Peyer's patch (tissue), 4 donors: ENCODE data around the gene MARCHF2. TPM values are rescaled to one million over a fixed set of nuclear protein-coding genes. Genes with fewer than 3 reads are reported as not detected.
A peak's percentile ranks its signal among the peaks of the same experiment; 100 is the strongest.

ENCODE experiments used
- DNase-seq, 3 donors: peaks; one replicate each; pipeline ENCODE4 v3.0.0-alpha.2; 2017 to 2019
- H3K27ac ChIP-seq, 4 donors: fragments of 200-600 bp; sonication (generic); one replicate each; pipeline ENCODE4 v1.5.1; 2016 to 2019
- H3K27me3 ChIP-seq, 2 donors: fragments of 200-600 bp; sonication (generic); one replicate each; pipeline ENCODE4 v1.5.1; 2019
- H3K36me3 ChIP-seq, 3 donors: fragments of 200-600 bp; sonication (generic); one replicate each; pipeline ENCODE4 v1.5.1; 2016 to 2019
- H3K4me1 ChIP-seq, 4 donors: fragments of 200-600 bp; sonication (generic); one replicate each; pipeline ENCODE4 v1.5.1; 2016 to 2019
- H3K4me3 ChIP-seq, 4 donors: fragments of 200-600 bp; sonication (generic); 1 replicate in 3 of 4; 2 replicates in 1 of 4; pipeline ENCODE4 v1.5.1; 2016 to 2019; ENCODE audit warnings: mild to moderate bottlenecking in 1 of 4
- H3K9me3 ChIP-seq, 4 donors: fragments of 200-600 bp; sonication (generic); one replicate each; pipeline ENCODE4 v1.5.1; 2016 to 2019; ENCODE audit warnings: mild to moderate bottlenecking in 1 of 4
- POLR2A ChIP-seq, 2 donors: fragments of 450-650 bp; IDR thresholded peaks; one replicate each; pipeline ENCODE4 v1.5.1; 2017; ENCODE audit warnings: antibody characterized with exemption in 2 of 2, mild to moderate bottlenecking in 2 of 2, moderate library complexity in 2 of 2
- total RNA-seq, 4 donors: library from RNA; depleted of rRNA; stranded (reverse); fragments of >200 nt; gene quantifications; one replicate each; pipeline ENCODE4 v1.1.0, GENCODE V29; 2016
- TF ChIP-seq, protein P1 (sequence below), 6 experiments: fragments of 450-650 bp in 4 of 6; fragments of 200-600 bp in 2 of 6; sonication (generic) in 1 of 6; IDR thresholded peaks; one replicate each; pipeline ENCODE4 v1.5.1; 2017 to 2019; ENCODE audit warnings: antibody characterized with exemption in 6 of 6, mild to moderate bottlenecking in 3 of 6, moderate library complexity in 1 of 6

The MARCHF2 gene, protein sequence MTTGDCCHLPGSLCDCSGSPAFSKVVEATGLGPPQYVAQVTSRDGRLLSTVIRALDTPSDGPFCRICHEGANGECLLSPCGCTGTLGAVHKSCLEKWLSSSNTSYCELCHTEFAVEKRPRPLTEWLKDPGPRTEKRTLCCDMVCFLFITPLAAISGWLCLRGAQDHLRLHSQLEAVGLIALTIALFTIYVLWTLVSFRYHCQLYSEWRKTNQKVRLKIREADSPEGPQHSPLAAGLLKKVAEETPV
- 10 to 100 TPM; 53.5 to 97.4 (median 68.9) TPM for total RNA-seq

DNA sequence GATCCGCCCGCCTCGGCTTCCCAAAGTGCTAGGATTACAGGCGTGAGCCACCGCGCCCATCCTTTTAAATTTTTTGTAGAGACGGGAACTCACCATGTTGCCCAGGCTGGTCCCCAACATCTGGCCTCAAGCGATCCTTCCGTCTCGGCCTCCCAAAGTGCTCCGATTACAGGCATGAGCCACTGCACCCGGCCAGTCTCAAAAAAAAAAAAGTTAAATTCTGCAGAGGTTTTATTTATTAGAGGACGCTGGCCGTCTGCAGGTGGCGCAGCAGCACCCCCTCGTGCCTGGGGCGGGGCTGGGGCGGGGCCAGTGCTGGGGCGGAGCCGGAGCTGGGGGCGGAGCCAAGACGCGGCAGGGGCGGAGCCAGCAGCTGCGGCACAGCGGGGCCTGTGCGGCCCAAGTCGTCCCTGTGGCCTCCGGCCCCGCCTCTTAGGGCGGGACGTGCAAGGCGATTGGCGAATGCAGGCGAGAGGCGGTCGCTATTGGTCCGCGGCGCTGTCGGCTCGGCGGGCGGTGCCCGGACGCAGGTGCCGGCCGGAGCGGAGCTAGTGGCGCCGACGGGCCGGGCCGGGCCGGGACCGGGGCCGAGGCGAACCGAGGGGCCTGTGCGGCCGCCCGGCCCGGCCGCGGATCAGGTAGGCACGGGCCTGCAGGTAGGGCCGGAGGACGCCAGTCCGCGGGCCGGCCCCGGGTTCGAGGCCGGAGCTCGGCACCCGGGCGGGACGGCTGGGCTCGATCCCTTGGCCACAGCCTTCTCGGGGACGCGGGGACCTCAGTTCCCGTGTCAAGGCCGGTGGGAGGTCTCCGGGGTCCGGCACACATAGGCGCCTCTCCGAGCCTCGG lies at the start of gene MARCHF2:
Gene MARCHF2 (plus strand): TSS at position 523 of the 846 bp plus-strand sequence. CDS start 8,536 bp downstream, outside the sequence.
- Histone ChIP-seq H3K4me1 (peaks cover 0 to 15% (median 5%) of the 10 kb centered on the region in 4 donors), H3K27me3 (no peaks in the 10 kb centered on the region), H3K36me3 (no peaks in the 10 kb centered on the region), H3K4me3 (peak within 1 kb of the TSS; percentile 72 to 97 (median 83)), H3K27ac (peak within 1 kb of the TSS; percentile 65 to 80 (median 74)), H3K9me3 (no peaks in the 10 kb centered on the region)
- TF ChIP-seq POLR2A (IDR thresholded peaks at IDR 0.05) = peak in 1 of 2 donors; percentile 58
- TF ChIP-seq, protein P1, sequence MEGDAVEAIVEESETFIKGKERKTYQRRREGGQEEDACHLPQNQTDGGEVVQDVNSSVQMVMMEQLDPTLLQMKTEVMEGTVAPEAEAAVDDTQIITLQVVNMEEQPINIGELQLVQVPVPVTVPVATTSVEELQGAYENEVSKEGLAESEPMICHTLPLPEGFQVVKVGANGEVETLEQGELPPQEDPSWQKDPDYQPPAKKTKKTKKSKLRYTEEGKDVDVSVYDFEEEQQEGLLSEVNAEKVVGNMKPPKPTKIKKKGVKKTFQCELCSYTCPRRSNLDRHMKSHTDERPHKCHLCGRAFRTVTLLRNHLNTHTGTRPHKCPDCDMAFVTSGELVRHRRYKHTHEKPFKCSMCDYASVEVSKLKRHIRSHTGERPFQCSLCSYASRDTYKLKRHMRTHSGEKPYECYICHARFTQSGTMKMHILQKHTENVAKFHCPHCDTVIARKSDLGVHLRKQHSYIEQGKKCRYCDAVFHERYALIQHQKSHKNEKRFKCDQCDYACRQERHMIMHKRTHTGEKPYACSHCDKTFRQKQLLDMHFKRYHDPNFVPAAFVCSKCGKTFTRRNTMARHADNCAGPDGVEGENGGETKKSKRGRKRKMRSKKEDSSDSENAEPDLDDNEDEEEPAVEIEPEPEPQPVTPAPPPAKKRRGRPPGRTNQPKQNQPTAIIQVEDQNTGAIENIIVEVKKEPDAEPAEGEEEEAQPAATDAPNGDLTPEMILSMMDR (IDR thresholded peaks at IDR 0.05) = peak; percentile 1 to 82 (median 67)
- peak; percentile 94 to 99 (median 98) for DNase-seq

DNA sequence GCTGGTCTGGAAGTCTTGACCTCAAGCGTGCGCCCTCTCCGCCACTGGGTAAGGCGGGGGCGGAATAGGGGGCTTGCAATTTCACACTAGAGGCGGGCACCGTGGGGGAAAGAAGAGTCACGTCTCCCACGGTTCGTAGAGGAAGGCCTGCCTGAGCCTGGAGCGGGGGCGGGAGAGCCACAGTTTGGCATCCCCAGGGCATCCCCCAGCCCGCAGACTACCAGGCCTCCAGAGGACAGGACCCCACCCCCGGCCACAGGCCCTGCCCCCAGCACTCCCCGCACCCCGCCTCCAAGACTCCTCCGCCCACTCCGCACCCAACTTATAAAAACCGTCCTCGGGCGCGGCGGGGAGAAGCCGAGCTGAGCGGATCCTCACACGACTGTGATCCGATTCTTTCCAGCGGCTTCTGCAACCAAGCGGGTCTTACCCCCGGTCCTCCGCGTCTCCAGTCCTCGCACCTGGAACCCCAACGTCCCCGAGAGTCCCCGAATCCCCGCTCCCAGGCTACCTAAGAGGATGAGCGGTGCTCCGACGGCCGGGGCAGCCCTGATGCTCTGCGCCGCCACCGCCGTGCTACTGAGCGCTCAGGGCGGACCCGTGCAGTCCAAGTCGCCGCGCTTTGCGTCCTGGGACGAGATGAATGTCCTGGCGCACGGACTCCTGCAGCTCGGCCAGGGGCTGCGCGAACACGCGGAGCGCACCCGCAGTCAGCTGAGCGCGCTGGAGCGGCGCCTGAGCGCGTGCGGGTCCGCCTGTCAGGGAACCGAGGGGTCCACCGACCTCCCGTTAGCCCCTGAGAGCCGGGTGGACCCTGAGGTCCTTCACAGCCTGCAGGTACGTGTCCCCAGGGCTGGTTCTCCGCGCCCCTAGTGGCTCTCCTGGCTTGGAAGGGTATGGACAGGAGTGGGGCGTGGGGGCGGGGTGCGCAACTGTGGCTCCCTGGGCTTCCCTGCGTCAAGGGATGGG lies 49.0 kb upstream of the MARCHF2 start, which contains the start of gene ANGPTL4:
Gene ANGPTL4 (plus strand): TSS at position 353 of the 969 bp plus-strand sequence. CDS start 167 bp downstream, at position 520.
- Histone ChIP-seq H3K9me3 (no peaks in the 10 kb centered on the region), H3K27me3 (no peaks in the 10 kb centered on the region), H3K27ac (peak within 1 kb of the TSS; percentile 67 to 93 (median 84)), H3K4me3 (peak within 1 kb of the TSS; percentile 27 to 70 (median 48)), H3K36me3 (peaks cover 0 to 6% (median 0%) of the 10 kb centered on the region in 3 donors), H3K4me1 (peaks cover 0 to 73% (median 0%) of the 10 kb centered on the region in 4 donors)
- TF ChIP-seq POLR2A (IDR thresholded peaks at IDR 0.05) = peak; percentile 71 to 83
- TF ChIP-seq, protein P1 (IDR thresholded peaks at IDR 0.05) = peak in 3 of 6 experiments; percentile 23 to 43 (median 30)
- DNase-seq = peak; percentile 31 to 85 (median 83)

DNA sequence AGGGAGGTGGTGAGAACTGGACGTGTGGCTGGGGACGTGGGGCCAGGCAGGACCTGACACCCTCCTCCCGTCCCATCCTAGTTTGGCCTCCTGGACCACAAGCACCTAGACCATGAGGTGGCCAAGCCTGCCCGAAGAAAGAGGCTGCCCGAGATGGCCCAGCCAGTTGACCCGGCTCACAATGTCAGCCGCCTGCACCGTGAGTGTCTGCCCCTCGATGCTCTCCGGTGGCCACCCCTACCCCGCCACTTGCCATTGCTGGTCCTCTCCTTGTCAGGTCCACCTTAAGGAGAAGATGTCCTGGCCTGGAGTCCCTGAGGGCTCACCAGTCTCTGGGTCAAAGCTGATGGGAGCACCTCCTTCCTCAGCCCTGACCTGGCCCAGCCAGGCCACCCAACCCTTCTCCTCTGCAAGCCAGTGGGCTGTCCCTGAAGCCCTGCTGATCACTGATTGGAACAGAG lies 47.0 kb upstream of the MARCHF2 start:
- TF ChIP-seq, protein P1 (IDR thresholded peaks at IDR 0.05) = no peak
- no peak for TF ChIP-seq POLR2A (IDR thresholded peaks at IDR 0.05)
- H3K27me3 ChIP-seq = no peaks in the 10 kb centered on the region
- no peaks in the 10 kb centered on the region for H3K9me3 ChIP-seq
- H3K4me3 ChIP-seq = peak overlapping the region in 2 of 4 donors; percentile 46 to 62
- DNase-seq = peak in 1 of 3 donors; percentile 28
- H3K27ac ChIP-seq = peak overlapping the region in 3 of 4 donors; percentile 55 to 85 (median 75)
- peaks cover 0 to 77% (median 0%) of the 10 kb centered on the region in 4 donors for H3K4me1 ChIP-seq
- peaks cover 0 to 6% (median 0%) of the 10 kb centered on the region in 3 donors for H3K36me3 ChIP-seq

DNA sequence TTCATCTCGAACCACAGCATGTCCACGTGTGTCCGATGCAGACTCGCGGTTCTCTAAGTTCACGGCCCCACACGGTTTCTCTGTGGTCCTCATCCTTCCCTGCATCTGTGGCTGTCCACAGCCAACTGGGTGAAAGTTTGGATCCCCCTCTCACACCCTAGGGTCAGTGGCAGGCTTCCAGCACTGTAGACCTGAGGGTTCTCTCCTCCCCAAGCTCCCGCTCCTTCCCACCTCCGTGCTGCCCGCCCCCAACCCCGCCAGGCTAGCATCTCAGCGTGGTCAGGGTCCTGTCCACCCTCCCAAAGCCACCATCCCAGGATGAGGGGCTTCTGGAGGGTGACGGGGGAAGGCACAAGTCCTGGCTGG lies 46.2 kb upstream of the MARCHF2 start:
- Histone ChIP-seq H3K4me1 (peaks cover 0 to 74% (median 0%) of the 10 kb centered on the region in 4 donors), H3K4me3 (peak overlapping the region in 2 of 4 donors; percentile 18 to 46), H3K36me3 (peaks cover 0 to 6% (median 0%) of the 10 kb centered on the region in 3 donors), H3K9me3 (no peaks in the 10 kb centered on the region), H3K27me3 (no peaks in the 10 kb centered on the region), H3K27ac (peak overlapping the region; percentile 53 to 85 (median 65))
- no peak for TF ChIP-seq POLR2A (IDR thresholded peaks at IDR 0.05)
- TF ChIP-seq, protein P1 (IDR thresholded peaks at IDR 0.05) = no peak
- peak in 1 of 3 donors; percentile 55 for DNase-seq
